Spleen (tissue), 7 donors: Measurements from ENCODE around the gene OBSCN.

Source experiments
- CTCF ChIP-seq, 11 experiments: fragments of 200-600 bp in 7 of 11; fragments of 450-650 bp in 4 of 11; sonication (generic) in 4 of 11; IDR thresholded peaks in 8 of 11; conservative IDR thresholded peaks in 3 of 11; 1 replicate in 7 of 11; 2 replicates in 4 of 11; pipeline versions ENCODE4 v1.4.0 to v1.8.0; 2016 to 2021; ENCODE audit warnings: antibody characterized with exemption in 11 of 11, inconsistent platforms in 4 of 11, mild to moderate bottlenecking in 1 of 11
- POLR2A ChIP-seq, 3 donors: fragments of 450-650 bp; IDR thresholded peaks; one replicate each; pipeline ENCODE4 v1.5.1; 2017; ENCODE audit warnings: antibody characterized with exemption in 3 of 3, mild to moderate bottlenecking in 1 of 3
- POLR2AphosphoS5 ChIP-seq, 3 donors: sonication (generic); formaldehyde crosslinking; IDR thresholded peaks; one replicate each; pipeline ENCODE4 v1.5.1; 2017; ENCODE audit warnings: antibody characterized with exemption in 3 of 3
- donor health status: DM: no; HTN: no; CAD: no; lungs with moderate emphysema.
- donor health status: DM: no; HTN: no; CAD: no.
- donor health status: DM: no; HTN: no; CAD: no.

- TF ChIP-seq CTCF (IDR thresholded peaks at IDR 0.05 in 8 of 11, conservative IDR thresholded peaks at IDR 0.05 in 3 of 11) (no peak), POLR2AphosphoS5 (IDR thresholded peaks at IDR 0.05) (no peak), POLR2A (IDR thresholded peaks at IDR 0.05) (no peak)
Measured at GRCh38 chr1:228404107-228404720, 196.4 kb downstream of the OBSCN start.
